Measurements from ENCODE around the gene ZNF544.

ZNF544 gene

GRCh38 chr19:58265100-58265499 lies 36.4 kb downstream of the ZNF544 start:
- DNase-seq (ENCODE audit: extremely low spot score), result no peak
- TF ChIP-seq CTCF (IDR thresholded peaks at IDR 0.05; ENCODE audit: control extremely low read depth, extremely low read depth, low read depth, missing control alignments), result no peak
- CTCF ChIA-PET, result interaction anchor here (1.5 kb wide), 1 partner anchor 18 kb away, joined by 3 read pairs; no protein-coding TSS in a partner anchor
- POLR2A ChIA-PET, result no interaction called here

GRCh38 chr19:58268344-58268743 lies 39.6 kb downstream of the ZNF544 start:
- no peak for TF ChIP-seq CTCF (IDR thresholded peaks at IDR 0.05; ENCODE audit: control extremely low read depth, extremely low read depth, low read depth, missing control alignments)
- ChIA-PET POLR2A (interaction anchor here (1.2 kb wide), 1 partner anchor 10 kb away, joined by 3 read pairs; the partner anchor contains the start of gene ZNF8), CTCF (interaction anchor here (1.3 kb wide), 1 partner anchor 7 kb away, joined by 3 read pairs; no protein-coding TSS in a partner anchor)
- no peak for DNase-seq (ENCODE audit: extremely low spot score)

- no peak for DNase-seq (ENCODE audit: extremely low spot score)
- ChIA-PET CTCF (interaction anchor here (1.4 kb wide), 1 partner anchor 12 kb away, joined by 3 read pairs; no protein-coding TSS in a partner anchor), POLR2A (no interaction called here)
These were observed 46.1 kb downstream of the ZNF544 start for GRCh38 chr19:58274771-58275201.

GRCh38 chr19:58275564-58275963 lies 46.9 kb downstream of the ZNF544 start:
- ChIA-PET POLR2A (no interaction called here), CTCF (interaction anchor here (1.4 kb wide), 1 partner anchor 11 kb away, joined by 3 read pairs; no protein-coding TSS in a partner anchor)
- no peak for DNase-seq (ENCODE audit: extremely low spot score)
- no peak for TF ChIP-seq CTCF (IDR thresholded peaks at IDR 0.05; ENCODE audit: control extremely low read depth, extremely low read depth, low read depth, missing control alignments)

More at GRCh38 chr19:58274771-58275201, 46.1 kb downstream of the ZNF544 start:
- no peak for TF ChIP-seq CTCF (IDR thresholded peaks at IDR 0.05; ENCODE audit: control extremely low read depth, extremely low read depth, low read depth, missing control alignments)

GRCh38 chr19:58277197-58277596 lies 48.5 kb downstream of the ZNF544 start:
- DNase-seq (ENCODE audit: extremely low spot score), result no peak
- ChIA-PET CTCF (no interaction called here), POLR2A (no interaction called here)
- TF ChIP-seq CTCF (IDR thresholded peaks at IDR 0.05; ENCODE audit: control extremely low read depth, extremely low read depth, low read depth, missing control alignments), result no peak

- ChIA-PET CTCF (interaction anchor here (1.2 kb wide), 1 partner anchor 242 kb away, joined by 3 read pairs; the partner anchor contains the start of gene ZBTB45), POLR2A (interaction anchor here (0.6 to 1.0 kb wide), 2 partner anchors 9 to 92 kb away, joined by 3 read pairs; no protein-coding TSS in a partner anchor)
These were observed 49.2 kb downstream of the ZNF544 start for GRCh38 chr19:58277748-58278540.

More at GRCh38 chr19:58277748-58278540, 49.2 kb downstream of the ZNF544 start:
- TF ChIP-seq CTCF (IDR thresholded peaks at IDR 0.05; ENCODE audit: control extremely low read depth, extremely low read depth, low read depth, missing control alignments), result no peak
- DNase-seq (ENCODE audit: extremely low spot score), result no peak
